Ectodermal cell (in vitro differentiated cells): Measurements from ENCODE around the gene DNM3. TPM values are rescaled to one million over a fixed set of nuclear protein-coding genes. Genes with fewer than 3 reads are reported as not detected.
"Not testable (repeated sequence)": the region's sequence is repeated elsewhere in the genome, so short reads cannot be mapped to it uniquely, and the experiment has no call there.

Experiments
- H3K27ac ChIP-seq: 2 replicates; pipeline ENCODE4 v1.7.0; 2013; ENCODE audit warnings: mild to moderate bottlenecking, low read depth, low read length; ENCODE audit not compliant: insufficient read depth, poor library complexity, severe bottlenecking
- H3K27me3 ChIP-seq: 2 replicates; pipeline ENCODE4 v1.7.0; 2013; ENCODE audit warnings: mild to moderate bottlenecking, low read length; ENCODE audit not compliant: insufficient read depth, control insufficient read depth, poor library complexity, severe bottlenecking
- H3K36me3 ChIP-seq: one replicate; pipeline ENCODE4 v1.7.0; 2013; ENCODE audit warnings: low read length; ENCODE audit not compliant: control insufficient read depth, insufficient read depth
- H3K4me1 ChIP-seq: one replicate; pipeline ENCODE4 v1.7.0; 2013; ENCODE audit warnings: low read length; ENCODE audit not compliant: control insufficient read depth, insufficient read depth
- H3K4me3 ChIP-seq: 2 replicates; pipeline ENCODE4 v1.7.0; 2013; ENCODE audit warnings: low read depth, low read length, control low read depth; ENCODE audit not compliant: insufficient read depth
- H3K9me3 ChIP-seq: 2 replicates; pipeline ENCODE4 v1.7.0; 2013; ENCODE audit warnings: mild to moderate bottlenecking, low read length, moderate library complexity; ENCODE audit not compliant: control insufficient read depth
- WGBS, 2 experiments: methylation state at CpG; one replicate each; pipeline ENCODE4 v1.1.7; 2013; ENCODE audit warnings: missing lambda C conversion rate in 2 of 2; 5-methylcytosine and 5-hydroxymethylcytosine counted together
- polyA plus RNA-seq, 4 experiments: library from polyadenylated mRNA; stranded (reverse); fragments of 50-300 nt; gene quantifications; one replicate each; pipeline ENCODE4 v1.2.3, GENCODE V29; 2013

DNM3 gene
- polyA plus RNA-seq (2013, experiment 1 of 4), result 0.94 TPM
- polyA plus RNA-seq (2013, experiment 2 of 4), result 0.53 TPM
- polyA plus RNA-seq (2013, experiment 3 of 4), result 0.53 TPM
- polyA plus RNA-seq (2013, experiment 4 of 4), result 0.69 TPM

DNA sequence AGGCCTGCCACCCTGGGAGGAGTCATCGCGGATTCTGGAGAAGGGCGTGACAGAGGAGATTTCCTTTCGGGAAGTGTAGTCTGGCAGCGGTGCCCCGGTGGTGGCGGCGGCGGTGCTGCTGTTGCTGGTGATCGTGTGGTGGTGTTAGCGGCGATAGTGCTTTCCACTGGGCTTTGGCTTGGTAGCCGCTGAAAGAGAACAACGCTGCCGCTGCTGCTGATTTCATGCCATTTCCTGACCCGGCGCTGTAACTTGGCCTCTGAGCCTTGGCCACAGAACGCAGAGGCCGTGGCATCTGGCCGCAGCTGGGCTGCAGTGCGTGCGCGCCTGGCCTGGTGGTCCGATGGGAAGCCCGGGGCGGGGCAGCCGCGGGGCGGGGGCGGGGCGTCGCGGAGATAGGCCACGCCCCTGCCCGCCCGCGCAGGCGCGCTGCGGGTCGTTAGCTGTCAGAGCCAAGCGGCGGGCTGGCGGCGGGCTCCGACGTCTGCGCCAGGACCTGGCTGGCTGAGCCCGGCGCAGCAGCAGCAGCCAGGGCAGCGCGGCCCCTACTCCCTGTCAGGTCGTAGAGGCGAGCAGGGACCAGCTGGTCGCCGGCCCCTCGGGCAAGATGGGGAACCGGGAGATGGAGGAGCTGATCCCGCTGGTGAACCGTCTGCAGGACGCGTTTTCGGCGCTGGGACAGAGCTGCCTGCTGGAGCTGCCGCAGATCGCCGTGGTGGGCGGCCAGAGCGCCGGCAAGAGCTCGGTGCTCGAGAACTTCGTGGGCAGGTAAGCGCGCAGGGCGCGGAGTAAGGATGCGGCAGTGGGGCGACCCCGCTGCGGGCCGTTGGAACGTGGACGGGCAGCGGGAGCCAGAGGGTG, at the start of gene DNM3:
TSS of gene DNM3 (plus strand) at position 449 of the 861 bp plus-strand sequence. CDS start at position 608, 159 bp downstream.
- Histone ChIP-seq H3K27ac (no peak within 1 kb of the TSS), H3K36me3 (no peaks in the 10 kb centered on the region), H3K4me3 (peak within 1 kb of the TSS; percentile 56), H3K9me3 (no peaks in the 10 kb centered on the region), H3K4me1 (peaks cover 4% of the 10 kb centered on the region), H3K27me3 (peaks cover 49% of the 10 kb centered on the region)
- WGBS, 2 experiments, result 1% methylated on average over 85 of the region's 85 CpGs

DNA sequence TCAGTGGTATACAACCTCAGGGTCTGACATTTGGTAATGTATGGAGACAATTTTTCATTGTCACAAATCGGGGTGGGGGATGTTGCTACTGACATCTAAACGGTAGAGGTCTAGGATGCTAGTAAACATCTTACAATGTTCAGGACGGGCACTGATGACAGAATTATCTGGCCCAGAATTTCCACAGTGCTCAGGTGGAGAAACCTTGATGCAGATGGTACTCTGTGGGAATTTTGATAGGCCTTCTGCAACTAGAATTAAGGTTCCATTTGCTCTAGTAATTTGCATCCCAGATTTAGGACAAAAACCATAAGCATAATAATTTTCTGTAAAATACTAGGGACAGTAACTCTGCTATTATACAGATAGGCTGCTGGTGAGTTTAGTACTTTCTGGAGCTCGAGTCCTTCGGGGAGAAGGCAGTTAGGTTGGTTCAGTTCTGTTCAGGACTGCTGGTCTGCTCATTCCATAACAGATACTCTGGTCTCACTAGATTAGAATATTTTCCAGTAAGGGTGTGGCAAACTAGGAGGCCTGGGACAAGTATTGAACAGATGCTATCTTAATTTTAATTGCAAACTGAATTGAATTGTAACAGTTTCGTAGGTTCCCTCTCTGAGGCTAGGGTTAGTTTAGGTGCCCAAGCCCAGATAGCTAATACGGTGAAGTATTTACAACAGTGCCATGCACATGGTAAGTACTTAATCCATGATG, 48.5 kb upstream of the DNM3 start:
- no peak overlapping the region for H3K4me3 ChIP-seq
- H3K9me3 ChIP-seq, result no peaks in the 10 kb centered on the region
- H3K27me3 ChIP-seq, result no peaks in the 10 kb centered on the region
- H3K36me3 ChIP-seq, result peaks cover 56% of the 10 kb centered on the region
- WGBS, 2 experiments, result 96 to 99% methylated on average over 7 of the region's 7 CpGs
- no peaks in the 10 kb centered on the region for H3K4me1 ChIP-seq
- no peak overlapping the region for H3K27ac ChIP-seq

DNA sequence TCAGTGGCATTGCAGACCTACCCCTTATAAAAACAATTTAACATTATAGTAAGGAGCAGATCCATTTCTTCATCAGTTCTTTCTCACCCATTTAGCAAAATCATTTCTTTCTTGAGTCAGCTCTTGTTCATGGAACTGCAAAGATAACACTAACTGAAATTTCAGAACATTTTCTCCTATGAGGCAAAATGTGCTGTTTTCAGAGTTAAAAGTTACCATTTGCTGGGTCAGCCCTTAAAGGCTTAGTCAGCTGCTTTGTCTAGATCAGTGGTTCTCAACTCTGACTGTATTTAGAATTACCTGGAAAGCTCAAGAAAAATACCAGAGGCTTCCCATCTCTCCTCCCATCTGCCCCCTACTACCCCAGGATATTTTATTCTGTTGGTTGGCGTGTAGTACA, 47.7 kb upstream of the DNM3 start:
- H3K36me3 ChIP-seq, result peaks cover 48% of the 10 kb centered on the region
- no peaks in the 10 kb centered on the region for H3K4me1 ChIP-seq
- WGBS, 2 experiments, result 100% methylated on average over 1 of the region's 1 CpG
- H3K9me3 ChIP-seq, result no peaks in the 10 kb centered on the region
- H3K27me3 ChIP-seq, result no peaks in the 10 kb centered on the region
- H3K4me3 ChIP-seq, result no peak overlapping the region
- no peak overlapping the region for H3K27ac ChIP-seq

DNA sequence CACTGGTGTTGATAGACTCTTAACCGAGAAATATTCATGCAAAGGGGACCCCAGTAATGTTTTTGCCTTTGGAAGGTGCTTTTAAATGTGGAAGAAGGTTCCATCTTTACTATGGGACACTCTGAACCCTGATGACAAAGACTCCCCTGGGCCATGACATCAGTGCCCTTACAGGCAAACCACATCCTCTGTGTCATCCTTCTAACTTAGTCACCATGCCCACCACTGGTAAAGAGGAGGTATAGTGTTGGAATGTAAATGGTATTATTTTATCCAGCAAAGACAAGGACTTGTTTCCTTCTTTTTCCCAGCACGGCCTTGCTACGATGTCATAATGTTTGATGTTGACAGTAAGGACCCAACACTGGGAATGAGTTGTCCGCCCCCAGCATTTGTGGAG, 47.2 kb upstream of the DNM3 start:
- H3K27me3 ChIP-seq, result no peaks in the 10 kb centered on the region
- no peak overlapping the region for H3K4me3 ChIP-seq
- WGBS, 2 experiments, result 68 to 74% methylated on average over 4 of the region's 4 CpGs
- H3K4me1 ChIP-seq, result no peaks in the 10 kb centered on the region
- H3K9me3 ChIP-seq, result no peaks in the 10 kb centered on the region
- H3K36me3 ChIP-seq, result peaks cover 44% of the 10 kb centered on the region
- H3K27ac ChIP-seq, result no peak overlapping the region

DNA sequence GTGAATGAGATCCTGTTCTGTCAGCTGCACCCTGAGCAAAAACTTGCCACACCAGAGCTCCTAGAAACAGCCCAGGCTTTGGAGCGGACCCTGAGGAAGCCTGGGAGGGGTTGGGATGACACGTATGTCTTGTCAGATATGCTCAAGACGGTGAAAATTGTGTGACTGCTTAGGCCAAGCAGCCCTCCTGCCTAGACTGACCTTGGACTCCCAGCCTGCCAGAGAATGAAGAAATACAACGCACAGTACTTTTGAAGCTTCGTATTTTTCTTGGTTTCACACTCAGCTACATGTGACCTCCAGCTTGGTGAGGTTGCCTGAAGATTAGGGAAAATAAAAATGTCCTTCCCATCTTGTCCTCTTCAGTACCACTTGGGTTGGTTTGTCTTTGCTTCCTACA, 44.7 kb upstream of the DNM3 start:
- H3K27me3 ChIP-seq, result no peaks in the 10 kb centered on the region
- no peak overlapping the region for H3K4me3 ChIP-seq
- peaks cover 34% of the 10 kb centered on the region for H3K36me3 ChIP-seq
- WGBS, 2 experiments, result 94 to 96% methylated on average over 5 of the region's 5 CpGs
- no peak overlapping the region for H3K27ac ChIP-seq
- no peaks in the 10 kb centered on the region for H3K9me3 ChIP-seq
- no peaks in the 10 kb centered on the region for H3K4me1 ChIP-seq

DNA sequence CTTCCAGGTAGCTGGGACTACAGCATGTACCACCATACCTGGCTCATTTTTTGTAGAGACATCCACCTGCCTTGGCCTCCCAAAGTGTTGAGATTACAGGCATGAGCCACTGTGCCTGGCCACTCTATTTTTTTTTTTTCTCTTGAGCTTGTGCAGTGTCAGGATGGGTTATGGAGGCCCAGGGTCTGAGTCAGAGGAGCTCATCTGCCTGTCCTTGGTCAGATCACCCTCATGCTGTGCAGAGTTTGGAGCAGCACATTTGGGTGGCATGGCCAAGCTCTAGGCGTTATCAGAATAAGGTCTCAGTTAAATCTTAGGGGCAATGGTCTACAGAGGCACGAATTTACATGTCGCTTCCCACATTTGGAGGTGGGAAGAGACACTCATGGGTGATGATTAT, 43.0 kb upstream of the DNM3 start:
- WGBS, 2 experiments, result 93% methylated on average over 3 of the region's 3 CpGs
- H3K9me3 ChIP-seq, result no peaks in the 10 kb centered on the region

DNA sequence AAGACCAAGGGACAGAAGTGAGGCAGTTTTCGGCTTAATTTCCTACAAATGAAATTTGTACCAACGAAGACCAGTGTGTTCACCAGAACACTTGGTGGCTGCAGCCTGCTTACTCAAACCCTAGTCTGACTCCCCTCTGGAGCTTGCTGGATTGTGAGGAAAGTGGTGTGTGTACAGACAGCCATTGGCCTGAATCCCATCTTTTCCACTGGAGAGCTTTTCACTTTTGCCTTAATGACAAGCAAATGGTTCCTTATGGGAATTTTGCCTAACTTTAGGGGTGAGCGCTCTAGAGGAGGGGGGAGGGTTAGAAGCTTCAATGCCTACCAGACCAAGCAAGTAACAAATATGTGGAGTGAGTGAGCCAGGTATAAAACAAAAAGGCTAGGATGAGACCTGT, 42.5 kb upstream of the DNM3 start:
- 93 to 98% methylated on average over 3 of the region's 3 CpGs for WGBS, 2 experiments
- no peak overlapping the region for H3K27ac ChIP-seq
- H3K27me3 ChIP-seq, result no peaks in the 10 kb centered on the region
- H3K9me3 ChIP-seq, result no peaks in the 10 kb centered on the region
- no peak overlapping the region for H3K4me3 ChIP-seq
- peaks cover 18% of the 10 kb centered on the region for H3K36me3 ChIP-seq
- H3K4me1 ChIP-seq, result no peaks in the 10 kb centered on the region

More for the DNA sequence above, 43.0 kb upstream of the DNM3 start:
- no peaks in the 10 kb centered on the region for H3K27me3 ChIP-seq
- no peak overlapping the region for H3K27ac ChIP-seq
- H3K4me3 ChIP-seq, result no peak overlapping the region
- H3K36me3 ChIP-seq, result peaks cover 20% of the 10 kb centered on the region
- H3K4me1 ChIP-seq, result no peaks in the 10 kb centered on the region

DNA sequence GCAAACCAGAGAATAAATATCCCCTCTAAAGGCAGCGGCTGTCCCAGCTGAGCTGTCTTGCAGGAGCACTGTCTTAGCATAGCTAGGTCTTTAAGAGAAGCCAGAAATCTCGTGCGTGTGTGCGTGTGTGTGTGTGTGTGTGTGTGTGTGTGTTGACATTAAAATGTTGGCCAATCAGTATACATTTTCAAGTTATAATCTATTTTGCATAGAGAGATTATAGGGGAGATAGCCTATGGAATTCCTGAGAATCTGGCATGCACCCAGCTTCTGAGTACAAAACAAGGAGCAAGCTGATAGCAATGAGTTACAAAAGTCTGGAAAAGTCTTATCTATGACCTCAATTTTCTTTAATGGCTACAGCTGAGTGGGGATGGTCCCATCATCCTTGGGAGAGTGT, 42.1 kb upstream of the DNM3 start:
- Histone ChIP-seq H3K4me1 (no peaks in the 10 kb centered on the region), H3K27ac (no peak overlapping the region), H3K4me3 (no peak overlapping the region), H3K27me3 (no peaks in the 10 kb centered on the region), H3K9me3 (no peaks in the 10 kb centered on the region), H3K36me3 (peaks cover 14% of the 10 kb centered on the region)
- 74 to 76% methylated on average over 4 of the region's 4 CpGs for WGBS, 2 experiments

DNA sequence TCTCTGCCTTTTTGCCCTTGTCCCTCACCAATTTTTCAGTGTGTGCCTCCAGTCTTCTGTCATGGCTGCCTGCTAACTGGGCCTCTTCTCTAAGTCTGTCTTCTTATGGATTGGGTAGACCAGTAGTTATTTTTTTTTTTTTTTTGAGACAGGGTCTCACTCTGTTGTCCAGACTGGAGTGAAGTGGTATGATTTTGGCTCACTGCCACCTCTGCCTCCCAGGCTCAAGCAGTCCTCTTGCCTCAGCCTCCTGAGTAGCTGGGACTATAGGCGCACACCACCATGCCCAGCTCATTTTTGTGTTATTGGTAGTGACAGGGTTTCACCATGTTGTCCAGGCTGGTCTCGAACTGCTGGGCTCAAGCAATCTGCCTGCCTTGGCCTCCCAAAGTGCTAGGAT, 41.6 kb upstream of the DNM3 start:
- 90 to 94% methylated on average over 2 of the region's 2 CpGs for WGBS, 2 experiments
- H3K4me3 ChIP-seq, H3K36me3 ChIP-seq, H3K27ac ChIP-seq, H3K27me3 ChIP-seq, H3K9me3 ChIP-seq, H3K4me1 ChIP-seq: not testable (repeated sequence)

DNA sequence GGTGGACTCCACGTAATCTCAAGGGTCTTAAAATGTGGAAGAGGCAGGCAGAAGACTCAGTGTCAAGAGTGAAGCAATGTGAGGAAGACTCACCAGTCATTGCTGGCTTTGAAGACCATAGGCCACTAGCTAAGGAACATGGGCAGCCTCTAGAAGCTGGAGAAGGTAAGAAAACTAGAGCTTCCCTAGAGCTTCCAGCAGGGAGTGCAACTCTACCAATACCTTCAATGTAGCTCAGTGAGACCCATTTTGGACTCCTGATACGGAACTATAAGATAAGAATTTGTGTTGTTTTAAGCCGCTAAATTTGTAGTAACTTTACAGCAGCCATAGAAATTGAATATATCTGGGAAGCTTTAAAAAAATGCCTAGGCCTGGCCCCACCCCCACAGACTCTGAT, 41.0 kb upstream of the DNM3 start:
- WGBS, 2 experiments, result 91 to 93% methylated on average over 3 of the region's 3 CpGs
- no peak overlapping the region for H3K27ac ChIP-seq
- H3K9me3 ChIP-seq, result no peaks in the 10 kb centered on the region
- no peak overlapping the region for H3K4me3 ChIP-seq
- no peaks in the 10 kb centered on the region for H3K4me1 ChIP-seq
- H3K36me3 ChIP-seq, result peaks cover 10% of the 10 kb centered on the region
- no peaks in the 10 kb centered on the region for H3K27me3 ChIP-seq
